DMS 273 treated with DMSO at 0.1 percent for 48 hours (cell line): ENCODE data around the gene RAPGEF4.
A peak's percentile ranks its signal among the peaks of the same experiment; 100 is the strongest.

Experiments
- DNase-seq: peaks from one replicate; lab custom pipeline; 2025; lab: John Stamatoyannopoulos, UW

Gene RAPGEF4

DNA sequence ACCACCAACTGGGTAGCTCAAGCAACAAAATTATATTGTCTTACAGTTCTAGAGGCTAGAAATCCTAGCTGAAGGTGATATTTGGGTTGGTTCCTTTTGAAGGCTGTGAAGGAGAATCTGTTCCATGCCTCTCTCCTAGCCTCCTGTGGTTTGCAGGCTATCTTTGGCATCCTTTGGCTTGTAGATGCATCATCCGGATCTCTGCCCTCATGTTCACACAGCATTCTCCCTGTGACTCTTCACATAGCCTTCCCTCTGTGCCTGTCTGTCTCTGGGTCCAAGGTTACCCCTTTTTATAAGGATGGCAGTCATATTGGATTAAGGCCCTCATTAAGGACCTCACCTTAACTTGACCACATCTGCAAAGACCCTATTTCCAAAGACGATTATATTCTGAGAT, 261.4 kb downstream of the RAPGEF4 start:
- DNase-seq = no peak

DNA sequence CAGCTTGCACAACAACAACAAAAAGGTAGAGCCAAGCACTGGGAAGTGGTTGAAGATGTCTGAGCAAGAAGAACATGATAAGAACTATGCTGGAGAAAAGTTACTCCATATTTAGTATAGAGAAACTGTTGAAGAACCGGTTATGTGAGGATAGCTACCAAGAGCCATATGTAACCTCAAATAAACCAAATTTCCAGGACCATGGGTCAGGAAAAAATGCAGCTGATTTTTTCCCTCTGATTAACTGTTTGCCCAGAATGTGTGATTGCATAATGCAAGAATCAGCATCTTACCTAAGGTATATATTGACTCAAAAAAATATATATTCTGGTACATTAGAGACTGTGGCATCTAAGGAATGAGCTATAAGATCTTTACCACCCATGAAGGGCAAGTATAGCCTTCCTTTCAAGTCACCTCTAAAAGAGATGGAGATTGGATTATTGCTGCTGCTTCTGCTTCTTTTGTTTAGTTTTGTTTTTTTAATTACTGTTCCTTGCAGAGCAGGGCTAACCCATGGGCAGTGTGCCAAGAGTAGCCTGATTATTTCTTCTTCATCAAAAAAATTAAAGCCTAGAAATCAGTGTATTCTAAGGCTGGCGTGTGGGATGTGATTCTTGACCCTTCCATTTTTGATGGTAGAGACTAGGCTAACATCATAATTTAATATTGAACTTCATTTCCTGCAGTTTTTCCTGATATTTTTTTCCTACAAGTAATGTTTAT, 263.1 kb downstream of the RAPGEF4 start:
- DNase-seq = no peak

DNA sequence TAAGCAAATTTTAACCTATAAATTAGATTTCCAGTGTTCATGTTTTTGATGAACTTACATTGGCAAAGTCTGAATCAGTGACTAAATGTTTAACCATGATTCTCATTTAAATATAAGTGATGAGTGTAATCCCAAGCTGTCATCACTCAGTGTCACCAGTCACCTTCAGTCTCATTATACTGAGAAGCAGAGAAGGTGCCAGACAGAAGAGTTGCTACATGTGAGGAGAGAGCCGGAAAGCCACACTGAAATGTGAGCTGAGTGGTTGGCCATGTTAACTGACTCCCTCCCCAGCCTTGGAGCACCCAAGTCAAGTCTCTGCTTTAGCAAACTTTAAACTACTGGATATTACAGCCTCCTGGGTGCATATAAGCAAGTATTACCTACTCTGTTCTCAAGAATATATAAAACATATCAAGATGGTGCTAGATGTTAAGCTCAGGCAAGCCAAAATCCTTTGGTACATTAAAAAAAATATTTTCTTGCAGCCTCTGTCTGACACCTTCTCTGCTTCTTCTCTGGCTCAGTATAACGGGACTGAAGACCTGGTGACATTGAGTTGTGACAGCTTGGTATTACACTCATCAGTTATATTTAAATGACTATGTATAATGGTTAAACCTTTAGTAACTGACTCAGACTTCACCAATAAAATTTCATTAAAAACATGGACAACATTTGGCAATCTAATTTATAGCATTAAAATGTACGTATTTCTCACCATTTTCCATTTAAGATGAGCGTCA, 264.2 kb downstream of the RAPGEF4 start:
- no peak for DNase-seq

DNA sequence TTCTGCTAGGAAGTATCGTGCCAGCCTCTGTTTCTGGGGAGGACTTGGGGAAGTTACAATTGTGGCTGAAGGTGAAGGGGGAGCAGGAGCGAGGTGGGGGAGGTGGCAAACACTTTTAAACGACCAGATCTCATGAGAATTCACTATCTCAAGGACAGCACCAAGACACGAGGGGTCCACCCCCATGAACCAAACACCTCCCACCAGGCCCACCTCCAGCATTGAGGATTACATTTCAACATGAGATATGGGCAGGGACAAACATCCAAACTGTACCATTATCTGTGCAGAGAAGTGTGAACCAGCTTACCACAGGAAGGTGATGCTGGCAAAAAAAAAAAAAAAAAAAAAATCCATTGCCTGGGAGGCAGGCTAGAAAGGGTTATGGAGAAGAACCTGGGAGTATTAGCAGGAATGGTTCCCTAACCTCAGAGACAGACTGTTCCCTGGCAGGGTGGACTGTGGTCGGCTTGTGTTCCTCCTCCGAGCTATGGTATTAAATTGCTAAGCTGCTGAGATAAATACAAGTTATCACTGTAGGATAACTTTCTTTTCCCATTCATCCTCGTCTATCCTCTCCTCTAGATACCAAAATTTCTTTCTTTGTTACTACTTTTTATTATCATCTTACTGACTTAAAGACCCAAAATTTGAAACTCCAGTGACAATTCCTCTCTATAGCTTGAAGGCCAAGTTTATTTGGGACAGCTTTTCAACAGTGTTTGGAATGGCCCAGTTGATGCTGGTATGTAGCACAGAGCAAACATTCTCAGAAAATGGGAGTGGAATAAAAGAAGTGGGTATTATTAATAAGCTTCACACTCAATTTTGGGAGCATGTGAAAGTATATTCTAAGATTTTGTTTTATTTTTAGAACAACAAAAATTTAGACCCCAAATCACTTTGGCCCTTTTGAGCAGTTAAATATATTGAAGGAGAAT, 266.3 kb downstream of the RAPGEF4 start:
- DNase-seq = no peak

DNA sequence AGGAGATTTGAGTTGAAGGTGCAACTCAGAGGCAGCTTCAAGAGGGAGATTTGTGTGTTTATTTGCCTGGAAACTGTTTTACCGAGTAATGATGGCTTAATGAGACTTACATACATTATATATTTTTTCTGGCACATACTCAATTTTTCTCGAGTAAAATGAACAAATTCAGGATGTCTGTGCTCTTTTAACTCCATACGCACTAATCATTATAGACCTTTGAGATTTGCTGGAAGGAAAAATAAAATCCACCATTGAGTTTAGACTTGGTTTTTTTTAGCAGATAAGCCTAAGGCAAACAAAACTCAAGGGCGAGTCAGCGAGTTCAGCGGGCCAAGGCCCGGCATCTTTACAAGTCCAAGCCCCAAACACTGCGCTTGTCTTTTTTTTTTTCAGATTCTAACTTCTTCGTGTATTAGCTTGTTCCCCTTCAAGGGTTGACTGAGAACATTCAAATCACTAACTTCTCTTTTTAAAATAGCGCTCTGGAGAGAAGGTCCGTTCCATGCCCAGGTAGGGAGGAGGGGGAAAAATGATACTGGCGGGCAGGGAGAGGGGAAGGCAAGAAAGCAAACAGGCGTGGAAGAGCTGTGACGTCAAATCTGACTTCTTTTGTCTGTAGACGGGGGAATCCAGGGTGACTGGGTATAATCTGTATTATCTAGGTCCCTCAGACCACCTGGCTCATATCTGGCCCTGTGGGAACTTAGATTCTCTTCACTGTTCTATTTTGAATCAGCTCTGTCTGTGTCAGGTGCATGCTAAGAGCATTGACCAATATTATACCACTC, 267.3 kb downstream of the RAPGEF4 start:
- no peak for DNase-seq

DNA sequence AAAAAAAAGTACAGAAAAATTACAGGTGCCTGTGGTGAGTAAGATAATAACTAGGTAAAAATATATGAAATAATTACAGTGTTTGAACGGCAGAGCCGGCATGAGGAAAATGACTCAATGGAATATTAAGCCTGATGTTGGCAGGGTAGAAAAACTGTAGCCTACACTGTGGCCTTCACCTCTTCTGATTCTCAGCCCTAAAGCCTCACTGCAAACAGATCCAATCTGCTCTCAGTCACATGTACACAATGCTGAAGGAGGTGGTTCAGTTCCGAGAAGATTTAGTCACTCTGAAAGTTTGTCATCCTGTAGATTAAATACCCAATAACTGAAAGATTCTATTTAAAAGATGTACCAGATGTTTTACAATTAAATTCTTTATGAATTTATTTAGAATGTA, 273.1 kb downstream of the RAPGEF4 start:
- no peak for DNase-seq

DNA sequence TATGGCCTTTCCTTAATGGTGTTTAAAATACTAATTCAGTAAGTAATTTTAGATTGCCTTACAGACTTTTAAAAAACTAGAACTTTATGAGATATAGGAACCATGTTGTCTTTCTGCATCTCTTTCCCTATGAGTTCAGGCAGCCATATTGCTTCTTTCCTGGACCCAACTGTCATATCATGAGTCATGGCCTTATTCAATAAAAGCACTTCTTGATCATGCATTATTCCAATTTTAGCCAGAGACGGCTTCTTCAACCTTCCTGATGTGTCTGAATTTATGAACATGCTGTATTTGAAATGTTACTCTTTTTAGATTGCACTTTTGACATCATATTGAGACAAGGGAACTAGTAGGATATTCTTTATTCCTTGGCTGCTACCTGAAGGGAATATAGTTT, 274.6 kb downstream of the RAPGEF4 start:
- DNase-seq = no peak

DNA sequence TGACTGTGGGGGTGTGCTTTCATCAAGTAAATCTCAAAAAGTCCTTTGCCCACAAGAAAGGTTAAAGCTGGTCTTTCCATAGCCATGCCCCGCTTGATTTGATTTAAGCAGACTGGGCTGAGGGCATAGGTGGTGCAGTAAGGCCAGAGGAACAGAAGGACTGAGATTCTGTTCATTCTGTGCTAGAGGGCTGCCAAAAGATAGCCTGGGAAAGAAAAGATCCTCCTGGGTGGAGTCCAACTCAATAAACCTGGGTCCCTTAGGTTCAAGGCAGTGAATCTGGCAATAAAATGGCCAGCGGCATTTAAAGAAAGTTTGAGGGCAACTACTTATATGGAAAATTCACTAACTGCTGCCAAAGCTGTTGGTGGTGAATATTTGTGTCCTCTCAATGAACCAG, 280.8 kb downstream of the RAPGEF4 start:
- DNase-seq = no peak

DNA sequence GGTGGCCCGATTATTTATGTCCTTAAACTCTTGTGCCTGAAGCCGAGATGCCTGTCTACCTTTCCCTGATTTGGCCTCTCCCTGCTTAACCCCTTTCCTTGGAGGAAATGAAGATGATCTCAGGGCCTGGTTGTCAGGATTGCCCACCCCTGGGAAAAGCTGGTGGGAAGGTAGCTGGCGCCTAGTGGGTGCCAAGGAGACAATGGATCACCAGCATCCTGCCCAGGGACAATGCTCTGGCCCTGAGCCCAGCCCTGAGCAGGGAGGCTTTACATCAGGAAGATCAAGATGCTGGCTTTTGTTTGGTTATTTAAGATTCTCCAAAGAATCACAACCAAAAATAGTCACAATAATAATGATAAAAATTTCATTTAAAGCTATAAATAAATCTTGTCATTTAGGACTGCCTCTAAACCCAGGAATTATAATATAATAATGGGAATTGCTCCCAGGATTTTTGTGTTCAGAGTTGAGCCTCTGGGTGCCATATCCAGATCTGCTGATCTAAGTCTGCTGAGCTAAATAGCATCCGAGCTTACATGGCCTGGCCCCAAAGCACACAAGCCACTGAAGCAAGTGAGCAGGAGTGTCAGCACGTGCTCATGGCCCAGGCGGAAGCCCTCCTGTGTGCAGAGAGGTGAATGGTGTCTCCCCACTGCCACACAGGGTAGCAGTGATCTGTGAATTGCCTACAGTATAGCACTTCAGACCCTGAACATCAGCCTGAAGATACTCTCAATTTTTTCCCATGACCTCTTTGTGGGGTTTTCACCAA, 282.2 kb downstream of the RAPGEF4 start:
- DNase-seq = no peak

DNA sequence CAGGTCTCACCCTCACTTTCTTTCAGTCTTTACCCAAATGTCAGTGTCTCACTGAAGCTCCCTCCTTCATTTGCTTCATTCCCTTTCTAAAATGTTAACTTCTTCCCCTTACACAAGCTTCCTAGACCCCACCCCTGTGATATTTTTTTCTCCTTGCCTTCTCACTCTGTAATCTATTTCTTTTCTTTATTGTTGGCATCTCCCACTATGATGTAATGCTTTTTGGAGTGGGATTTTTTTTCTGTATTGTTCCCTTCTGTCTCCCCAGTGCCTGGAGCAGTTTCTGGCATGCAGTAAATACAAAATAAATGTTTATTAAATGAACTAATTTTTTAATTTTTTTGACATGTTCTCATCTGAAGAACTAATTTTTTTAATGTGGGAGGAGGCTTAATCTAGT, 284.1 kb downstream of the RAPGEF4 start:
- no peak for DNase-seq

DNA sequence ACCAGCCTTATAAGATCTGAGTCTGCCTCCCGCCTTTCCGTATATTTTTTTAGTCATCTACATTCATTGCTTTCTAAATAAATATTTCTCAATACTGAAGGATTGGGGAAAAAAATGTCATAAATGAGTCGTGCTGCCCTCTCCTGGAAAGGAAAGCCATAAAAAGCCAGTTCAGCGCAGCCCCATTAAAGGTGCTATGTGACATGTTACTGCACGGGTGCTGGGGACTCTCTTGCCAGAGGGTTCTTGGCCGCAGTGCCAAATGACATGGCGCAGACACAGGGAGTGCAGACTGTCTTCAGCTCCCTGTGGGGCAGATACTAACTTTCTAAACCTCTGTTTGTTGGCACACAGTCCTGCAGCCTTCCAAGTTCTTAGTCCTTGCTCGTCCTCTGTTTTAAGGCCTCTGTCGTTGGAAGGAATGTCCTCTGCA, 286.3 kb downstream of the RAPGEF4 start:
- DNase-seq = no peak

DNA sequence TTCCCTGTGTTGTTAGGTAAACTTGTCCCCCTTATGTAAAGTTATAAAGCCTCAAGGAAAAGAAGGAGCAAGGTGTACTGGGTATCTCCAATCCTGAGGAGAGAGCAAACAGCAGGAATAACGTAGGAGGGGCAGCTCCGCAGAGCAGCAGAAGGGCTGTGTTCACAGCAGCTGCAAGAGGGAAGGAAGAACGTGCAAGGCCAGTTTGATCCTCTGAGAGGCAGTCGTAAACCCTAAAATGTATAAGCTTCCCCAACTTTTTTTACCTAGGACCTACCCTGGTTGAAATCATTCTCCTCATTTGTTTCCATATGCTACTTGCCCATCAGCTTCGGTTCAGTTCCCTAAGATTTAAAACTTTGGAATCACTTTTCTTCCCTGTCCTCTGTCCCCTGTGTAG, 288.1 kb downstream of the RAPGEF4 start:
- DNase-seq = no peak

DNA sequence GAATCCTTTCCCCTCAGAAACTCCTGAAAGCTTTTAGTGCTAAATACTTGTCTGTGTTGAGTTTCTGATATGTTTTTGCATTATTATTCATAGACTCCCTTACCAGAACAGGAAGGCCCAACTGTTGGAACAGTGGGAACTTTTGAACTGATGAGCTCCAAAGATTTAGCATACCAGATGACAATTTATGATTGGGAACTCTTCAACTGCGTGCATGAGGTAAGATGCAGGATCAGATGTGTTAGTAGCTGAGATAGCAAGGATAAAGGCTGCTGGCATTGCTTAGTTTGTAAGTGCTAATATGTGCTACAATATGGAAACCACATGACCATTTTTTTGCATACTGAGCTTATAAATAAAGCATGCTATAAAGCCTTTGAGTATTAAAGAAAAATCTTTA, 290.8 kb downstream of the RAPGEF4 start:
- no peak for DNase-seq

DNA sequence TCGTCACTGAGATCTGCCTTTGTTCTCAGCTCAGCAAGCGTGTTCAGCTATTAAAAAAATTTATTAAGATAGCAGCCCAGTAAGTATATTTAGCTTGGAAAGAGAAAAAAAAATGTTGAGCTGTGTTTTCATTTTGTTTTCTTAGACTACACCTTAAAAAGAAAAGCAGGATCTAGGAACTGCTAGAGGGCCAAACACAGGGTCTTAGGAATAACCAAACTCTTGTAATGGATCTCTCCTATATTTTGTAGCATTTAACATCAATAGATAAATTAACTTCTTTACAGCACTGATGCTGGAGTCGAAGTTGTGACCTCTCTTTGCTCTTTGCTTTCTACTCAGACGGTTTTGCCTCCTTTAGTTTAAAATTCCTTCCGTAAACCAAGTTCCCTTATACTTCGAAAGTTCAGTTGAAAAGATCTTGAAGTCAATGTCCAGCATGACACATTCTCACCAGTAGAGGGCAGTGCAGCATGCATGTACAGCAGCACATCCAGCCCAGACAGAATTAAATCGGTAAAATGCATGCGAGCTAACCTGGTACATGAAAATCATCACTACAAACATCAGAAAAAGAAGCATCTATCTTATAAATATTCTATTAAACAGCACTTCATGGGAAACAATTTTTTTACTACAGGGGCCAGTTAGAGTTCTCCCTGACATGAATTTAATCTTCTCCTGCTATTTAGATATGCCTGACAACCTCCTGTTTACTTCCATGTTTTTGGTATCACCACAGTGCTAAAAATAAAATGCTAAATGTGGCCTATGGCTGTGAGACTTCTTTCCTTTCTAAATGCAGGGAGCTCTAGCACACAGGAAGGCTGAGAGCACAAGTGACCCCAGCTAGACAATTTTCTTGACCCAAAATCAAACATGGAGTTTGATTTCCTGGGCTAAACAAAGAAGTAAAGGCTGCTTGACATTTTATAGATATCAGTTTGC, 291.8 kb downstream of the RAPGEF4 start:
- DNase-seq = peak; percentile 61

DNA sequence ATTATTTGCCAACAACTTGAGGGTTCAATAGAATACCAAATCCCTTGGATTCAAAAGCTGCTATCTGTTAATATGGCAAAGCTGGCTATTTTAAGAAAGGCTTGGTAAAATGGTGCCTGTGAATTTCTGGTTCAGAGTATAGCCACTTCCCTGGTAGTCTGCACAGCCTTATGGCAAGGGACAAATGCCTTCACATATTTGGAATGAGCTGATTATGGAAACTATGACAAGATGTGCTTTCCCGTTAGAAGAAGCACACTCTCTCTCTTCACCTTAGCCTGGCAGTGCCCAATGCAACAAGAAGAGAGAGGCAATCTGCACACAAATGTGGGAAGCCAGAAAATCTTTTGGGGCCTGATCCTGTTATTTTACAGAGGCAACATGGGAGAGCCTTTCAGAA, 292.5 kb downstream of the RAPGEF4 start:
- DNase-seq = no peak

DNA sequence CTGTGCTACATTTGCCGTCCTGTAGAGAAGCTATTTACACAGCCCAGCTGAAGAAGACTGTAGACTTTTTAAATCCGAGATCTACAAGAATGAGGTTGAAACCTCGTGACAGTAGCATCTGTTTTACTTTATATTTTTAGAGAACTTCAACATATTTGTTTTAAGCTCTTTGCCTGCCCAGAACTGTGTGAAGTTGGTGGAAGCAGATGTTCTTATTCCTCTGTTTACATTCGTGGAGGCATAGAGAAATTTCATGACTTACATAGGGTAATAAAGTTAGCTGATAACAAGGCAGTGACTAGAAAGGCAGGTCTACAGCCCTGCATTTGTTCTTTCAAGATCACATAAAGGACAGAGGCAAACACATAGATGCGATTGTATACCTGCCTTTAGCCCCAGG, 293.0 kb downstream of the RAPGEF4 start:
- no peak for DNase-seq

DNA sequence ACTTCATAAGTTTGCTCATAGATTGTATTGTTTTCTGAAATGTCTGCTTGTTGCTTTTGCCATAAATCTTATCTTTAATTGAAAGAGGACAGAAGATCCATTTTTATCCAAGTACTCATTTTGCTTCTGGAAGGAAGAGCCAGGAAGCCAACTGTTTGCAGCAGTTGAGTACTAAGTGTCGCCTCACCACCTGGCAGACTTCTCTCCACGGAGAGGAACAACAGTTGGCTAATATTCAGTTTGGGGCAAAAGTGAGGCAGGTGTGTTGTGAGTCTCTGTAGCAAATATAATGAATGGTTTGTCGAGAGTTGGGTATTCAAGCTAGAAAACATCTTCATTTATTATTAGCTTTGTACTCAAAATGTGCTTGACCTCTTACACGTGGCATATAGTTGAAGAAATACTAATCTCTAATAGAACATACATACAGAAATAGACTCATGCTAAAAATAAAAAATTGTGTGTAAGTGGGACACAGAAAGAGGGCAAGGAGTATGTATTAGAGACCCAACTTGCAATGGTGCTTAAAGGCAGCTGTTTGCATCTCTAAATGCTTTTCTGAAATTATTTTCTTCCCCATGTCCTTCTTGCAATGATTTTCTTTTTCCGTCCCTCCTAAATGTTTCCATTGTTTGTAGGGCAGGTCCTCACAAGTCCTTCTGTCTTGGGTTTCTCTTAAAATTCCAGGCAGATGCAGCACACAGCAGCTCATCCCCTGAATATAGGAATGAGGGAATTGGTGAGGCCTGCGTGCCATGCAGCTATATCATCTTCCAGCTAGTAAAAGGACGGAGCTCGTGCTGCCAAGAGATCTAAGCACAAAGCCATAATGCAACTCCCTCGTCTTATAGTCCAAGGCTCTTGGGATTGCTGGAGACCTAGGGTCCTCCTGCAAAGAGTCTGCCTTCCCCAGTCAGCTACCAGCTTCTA, 295.2 kb downstream of the RAPGEF4 start:
- DNase-seq = no peak

DNA sequence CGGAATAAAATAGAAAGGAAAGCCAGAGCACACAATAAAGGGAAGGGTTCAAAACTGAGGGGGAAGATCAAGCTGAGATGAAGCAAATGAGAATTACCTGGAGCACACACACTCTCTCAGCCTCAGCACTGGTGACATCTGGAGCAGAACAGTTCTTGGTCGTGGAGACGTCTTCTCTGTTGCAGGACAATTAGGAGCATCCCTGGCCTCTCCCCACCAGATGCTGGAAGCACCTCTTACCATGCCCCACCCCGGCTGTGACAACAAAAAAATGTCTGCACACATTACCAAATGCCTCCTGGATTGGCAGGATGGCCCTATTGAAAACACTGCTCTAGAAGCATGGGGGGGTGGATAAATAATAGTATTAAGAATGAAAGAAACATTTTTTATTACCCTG, 296.4 kb downstream of the RAPGEF4 start:
- no peak for DNase-seq

DNA sequence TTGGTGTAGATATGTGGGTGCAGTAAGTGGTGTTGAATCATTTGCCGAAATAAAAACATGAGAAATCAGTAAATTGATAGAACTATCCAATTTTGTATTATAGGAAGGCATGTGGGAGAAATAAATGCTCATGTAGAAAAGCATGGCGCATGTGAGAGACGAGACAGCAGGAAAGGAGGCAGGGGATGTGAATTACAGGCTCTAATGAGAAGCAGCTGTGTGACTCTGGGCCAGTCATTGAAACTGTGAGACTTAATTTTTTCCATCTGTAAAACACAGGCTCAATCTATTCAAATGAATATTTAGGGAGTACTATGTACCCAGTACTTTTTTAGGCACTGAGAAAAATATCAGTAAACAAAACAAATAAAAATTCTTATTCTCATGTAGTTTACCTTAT, 297.4 kb downstream of the RAPGEF4 start:
- no peak for DNase-seq
